Mesenteric fat pad (tissue), 1 donor: ENCODE results near the gene DLG1. TPM values are rescaled to one million over a fixed set of nuclear protein-coding genes. Genes with fewer than 3 reads are reported as not detected.

ENCODE experiments used
- DNase-seq: peaks from one replicate; pipeline ENCODE4 v3.0.0-alpha.2; 2020; ENCODE audit warnings: low spot score
- total RNA-seq: library from RNA; stranded (reverse); fragmentation: NEBNext Ultra II Directional; extraction: Animal tissue kit (Norgen Biotek cat#: 25700); gene quantifications from one replicate; pipeline ENCODE4 v1.2.1, GENCODE V29; 2021
- donor health status: DM: yes; HTN: yes; CAD: no.

Gene DLG1
- total RNA-seq, 1 donor from 2014 or later, result 68.5 TPM

DNA sequence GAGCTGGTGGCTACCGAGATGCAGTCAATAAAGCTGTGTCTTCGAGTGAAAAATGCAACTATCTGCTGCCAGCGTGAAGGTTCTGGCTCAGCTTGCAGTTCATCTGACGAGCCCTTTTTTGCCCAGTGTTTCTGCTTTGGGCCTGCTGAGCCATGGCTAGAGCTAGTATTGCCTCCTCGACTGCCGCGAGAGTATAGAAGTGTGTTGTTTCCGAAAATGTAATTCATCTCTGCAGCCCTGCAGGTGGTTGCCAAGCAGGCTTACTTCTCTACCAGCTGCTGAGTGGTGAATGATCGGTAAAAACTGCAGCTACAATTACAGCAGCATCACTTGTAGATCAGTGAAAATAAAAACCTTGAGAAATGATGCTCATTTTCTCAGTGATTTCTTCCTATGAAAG is 114.8 kb downstream of the DLG1 start:
- DNase-seq, result no peak

DNA sequence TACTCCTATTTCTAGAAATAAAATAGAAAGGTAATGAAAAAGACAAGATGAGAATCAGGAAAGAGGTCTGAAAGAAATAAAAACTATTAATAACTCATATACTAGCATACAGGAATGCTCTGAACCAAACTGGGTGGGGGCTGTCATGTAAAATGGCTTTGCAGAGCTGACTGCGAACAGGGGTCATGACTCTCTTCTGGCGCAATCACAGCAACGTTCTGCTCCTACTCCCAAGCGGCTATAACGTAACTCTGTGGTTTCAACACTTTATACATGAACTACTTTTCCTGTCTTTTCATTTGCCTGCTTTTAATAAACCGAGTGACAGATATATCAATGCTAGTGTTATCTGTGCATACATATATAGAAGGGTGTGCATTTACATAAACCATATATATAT is 116.7 kb downstream of the DLG1 start:
- no peak for DNase-seq

DNA sequence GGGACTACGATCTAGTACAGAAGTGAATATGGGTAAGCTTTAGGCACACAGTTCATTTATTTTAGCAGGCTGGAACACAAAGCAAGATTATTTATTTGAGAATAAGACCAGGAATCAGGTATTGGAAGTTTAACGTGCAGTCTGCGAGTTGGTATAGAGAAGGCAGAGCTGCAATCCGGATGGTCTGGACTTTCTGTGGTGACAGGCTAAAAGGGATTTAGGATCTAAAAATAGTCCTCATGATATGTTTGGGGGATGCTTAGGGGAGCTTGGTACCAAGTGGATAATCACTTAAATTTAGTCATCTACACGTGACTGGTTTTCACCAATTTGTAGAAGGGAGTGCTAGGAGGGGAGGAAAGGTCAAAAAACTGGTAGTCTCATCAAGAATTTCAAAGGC is 119.4 kb downstream of the DLG1 start:
- DNase-seq, result no peak

DNA sequence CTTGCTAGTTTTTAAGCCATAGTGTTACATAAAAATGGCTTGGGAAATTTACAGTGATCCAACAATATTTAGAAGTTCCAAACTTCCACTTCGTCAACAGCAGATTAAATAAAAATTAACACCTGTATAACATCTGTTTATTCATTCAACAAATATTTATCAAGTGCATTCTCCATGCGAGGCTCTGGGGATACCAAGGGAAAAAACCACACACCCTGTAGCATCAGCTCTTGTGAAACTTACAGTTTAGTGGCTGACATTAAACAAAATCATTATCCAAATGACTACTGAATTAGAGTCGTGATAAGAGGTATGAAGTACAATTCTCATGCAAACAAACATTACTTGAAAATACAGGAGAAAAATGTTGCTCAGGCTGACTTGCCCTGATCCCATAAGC is 122.9 kb downstream of the DLG1 start:
- DNase-seq, result no peak

DNA sequence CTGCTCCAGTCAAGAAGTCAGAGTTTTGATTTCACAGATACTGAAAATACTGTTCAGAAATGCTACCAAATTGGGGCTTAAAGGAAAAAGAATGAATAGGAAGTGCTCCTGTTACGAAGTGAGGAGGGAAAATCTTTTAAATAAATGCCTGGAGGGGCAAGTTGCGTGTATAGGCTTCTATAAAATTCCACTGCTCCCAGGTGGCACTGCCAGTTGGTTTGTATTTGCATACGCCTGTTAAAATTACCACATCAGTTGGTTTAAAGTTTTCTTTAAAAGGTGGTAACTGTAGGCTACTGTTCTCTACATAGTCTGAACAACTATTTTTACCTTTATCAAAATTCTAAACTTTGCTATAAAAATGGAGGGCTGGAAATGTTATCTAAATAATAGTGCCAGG is 123.5 kb downstream of the DLG1 start:
- DNase-seq, result no peak

DNA sequence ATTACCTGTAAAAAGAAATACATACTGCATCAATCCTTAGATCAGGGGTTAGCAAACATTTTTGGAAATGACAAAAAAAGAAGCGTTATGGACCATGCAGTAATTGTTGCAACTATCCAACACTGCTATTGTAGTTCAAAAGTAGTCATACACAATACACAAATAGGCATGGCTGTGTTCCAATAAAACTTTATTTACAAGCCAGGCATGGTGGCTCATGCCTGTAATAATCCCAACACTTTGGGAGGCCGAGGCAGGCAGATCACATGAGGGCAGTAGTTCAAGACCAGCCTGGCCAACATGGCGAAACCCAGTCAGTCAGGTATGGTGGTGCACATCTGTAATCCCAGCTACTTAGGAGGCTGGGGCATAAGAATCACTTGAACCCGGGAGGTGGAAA is 124.8 kb downstream of the DLG1 start:
- no peak for DNase-seq

DNA sequence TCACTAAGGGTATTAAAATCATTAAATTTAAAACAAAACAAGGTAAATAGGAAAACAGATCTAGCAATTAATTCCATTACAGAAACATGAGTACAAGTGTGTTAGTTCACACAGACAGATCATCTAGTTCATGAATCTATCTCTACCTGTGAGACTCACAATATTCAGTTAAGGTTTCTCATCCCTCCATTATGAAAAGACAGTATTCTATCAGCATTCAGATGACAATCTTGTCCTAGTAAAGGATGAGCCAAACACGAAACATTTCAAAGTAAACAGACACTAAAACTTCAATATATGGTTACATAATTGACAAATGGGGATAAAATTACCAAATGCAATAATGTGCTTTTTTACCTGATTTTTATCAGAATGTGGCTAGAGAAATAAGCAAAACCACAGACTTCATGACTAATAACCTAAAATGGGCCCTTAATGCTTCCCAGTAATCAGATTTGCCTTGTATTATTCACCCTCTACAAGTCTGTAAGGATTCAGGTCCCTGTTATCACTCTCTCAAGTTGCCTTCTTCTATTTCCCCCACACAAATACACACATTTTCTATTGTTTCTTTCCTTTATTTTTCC is 126.8 kb downstream of the DLG1 start:
- DNase-seq, result no peak

DNA sequence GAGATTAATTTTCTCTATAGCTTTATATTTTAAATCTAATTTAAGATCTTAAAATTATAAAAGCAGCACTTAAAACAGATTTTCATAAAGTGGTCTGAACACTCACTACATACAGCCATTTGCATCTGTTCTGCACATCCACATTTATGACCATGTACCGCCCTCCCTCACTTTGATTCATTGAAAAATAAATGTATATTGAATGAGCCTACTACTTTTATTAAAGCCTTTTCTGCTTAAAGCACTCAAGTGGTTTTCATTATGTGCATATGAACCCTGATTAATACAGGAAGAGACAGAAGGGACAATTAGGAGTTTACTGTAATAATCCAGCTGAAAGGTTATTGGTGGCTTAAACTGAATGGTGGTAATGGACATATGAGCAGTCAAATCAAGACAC is 129.4 kb downstream of the DLG1 start:
- no peak for DNase-seq

DNA sequence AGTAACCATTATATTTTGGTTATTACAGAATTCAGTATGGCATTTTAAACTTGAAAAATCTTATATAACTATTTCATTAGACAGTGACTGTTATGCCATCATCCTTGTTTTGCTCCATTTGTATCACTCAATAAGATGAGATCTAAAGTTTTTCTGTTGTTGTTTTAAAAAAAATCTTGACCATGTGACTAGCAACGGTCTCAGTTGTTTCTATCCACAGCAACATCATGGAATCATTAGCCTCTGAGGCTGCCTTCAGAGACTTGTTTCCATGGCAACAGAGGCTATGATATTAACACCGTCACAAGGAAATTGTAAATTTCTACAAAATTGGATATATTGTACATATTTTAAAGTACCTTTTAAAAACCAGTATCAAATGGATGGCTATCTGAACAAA is 129.8 kb downstream of the DLG1 start:
- DNase-seq, result no peak

DNA sequence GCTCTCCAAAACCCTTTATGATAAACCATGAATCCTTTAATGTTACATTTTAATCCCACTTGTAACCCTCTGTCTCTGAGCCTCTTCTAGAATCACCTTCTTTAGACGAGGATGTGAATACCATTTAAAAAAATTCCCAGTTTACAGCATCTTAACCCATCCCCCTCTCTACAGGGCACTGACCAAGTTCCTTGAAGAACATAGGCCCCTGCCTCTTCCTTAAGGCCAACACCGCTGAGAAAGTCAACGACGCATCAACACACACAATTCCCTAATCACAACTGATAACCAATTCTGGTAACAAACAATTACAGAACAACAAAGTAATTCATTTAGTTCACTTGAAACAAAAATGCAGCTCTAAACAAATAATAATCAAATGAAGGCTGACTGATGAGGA is 130.3 kb downstream of the DLG1 start:
- no peak for DNase-seq

DNA sequence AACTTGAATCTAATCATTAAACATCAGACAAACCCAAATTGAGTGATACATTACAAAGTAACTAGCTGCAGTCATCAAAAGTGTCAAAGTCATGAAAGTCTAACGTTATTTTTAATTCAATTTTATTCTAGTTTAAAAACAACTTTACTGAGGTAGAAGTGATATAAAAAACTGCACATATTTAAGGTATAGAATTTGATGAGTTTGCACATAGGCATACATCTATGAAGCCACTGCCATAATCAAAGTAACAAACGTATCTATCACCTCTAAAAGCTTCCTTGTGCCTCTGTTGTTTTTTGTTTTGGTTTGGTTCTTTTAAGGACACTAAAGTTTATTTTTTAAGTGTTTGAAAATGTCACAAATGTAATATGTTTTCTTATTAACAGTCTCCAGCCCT is 130.9 kb downstream of the DLG1 start:
- DNase-seq, result no peak

DNA sequence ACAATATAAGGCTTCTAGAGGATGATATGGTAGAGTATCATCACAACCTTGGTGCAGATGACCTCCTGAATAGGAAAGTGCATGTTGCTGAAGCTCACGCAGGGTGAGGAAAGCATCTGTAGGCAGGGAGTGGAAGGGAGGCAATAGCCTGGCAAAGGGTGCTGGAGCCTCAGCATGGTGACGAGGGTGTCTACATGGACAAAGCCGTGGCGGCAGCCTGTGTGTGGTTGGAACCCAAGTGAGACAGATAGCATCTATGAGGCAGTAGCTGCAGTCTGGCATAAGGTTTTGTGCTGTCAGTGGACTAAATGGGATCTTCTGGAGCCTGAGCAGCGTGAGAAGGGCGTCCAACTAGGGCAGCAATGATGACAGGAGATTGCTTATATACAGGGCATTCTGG is 132.5 kb downstream of the DLG1 start:
- no peak for DNase-seq

DNA sequence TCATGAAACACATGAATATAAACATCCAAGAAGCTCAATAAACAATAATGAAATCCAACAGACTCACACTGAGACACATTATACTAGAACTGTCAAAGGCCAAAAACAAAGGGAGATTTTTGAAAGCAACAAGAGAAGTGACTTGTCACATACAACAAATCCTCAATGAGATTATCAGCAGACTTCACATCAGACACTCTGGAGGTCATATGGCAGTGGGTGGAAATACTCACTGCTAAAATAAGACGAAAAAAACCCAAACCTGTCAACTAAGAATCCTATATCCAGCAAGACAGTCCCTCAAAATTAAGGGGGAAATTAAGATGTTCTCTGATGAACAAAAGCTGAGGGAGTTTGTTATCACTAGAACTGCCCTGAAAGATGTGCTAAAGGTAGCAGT is 143.4 kb downstream of the DLG1 start:
- no peak for DNase-seq

DNA sequence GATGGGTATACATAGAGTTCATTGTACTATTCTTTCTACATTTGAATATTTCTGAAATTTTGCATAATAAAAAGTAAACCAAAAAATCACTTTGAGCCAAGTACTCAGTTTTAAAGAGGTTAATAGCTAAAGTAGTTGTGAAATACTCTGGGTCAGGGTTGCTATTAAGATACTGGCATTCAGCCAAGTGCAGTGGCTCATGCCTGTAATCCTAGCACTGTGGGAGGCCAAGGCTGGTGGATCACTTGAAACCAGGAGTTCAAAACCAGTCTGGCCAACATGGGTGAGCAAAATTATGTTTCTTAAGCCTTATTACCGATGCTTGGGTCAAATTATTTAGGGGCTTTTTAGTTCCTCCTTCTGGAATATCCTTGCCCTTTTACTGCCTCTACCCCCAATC is 146.8 kb downstream of the DLG1 start:
- DNase-seq, result no peak

DNA sequence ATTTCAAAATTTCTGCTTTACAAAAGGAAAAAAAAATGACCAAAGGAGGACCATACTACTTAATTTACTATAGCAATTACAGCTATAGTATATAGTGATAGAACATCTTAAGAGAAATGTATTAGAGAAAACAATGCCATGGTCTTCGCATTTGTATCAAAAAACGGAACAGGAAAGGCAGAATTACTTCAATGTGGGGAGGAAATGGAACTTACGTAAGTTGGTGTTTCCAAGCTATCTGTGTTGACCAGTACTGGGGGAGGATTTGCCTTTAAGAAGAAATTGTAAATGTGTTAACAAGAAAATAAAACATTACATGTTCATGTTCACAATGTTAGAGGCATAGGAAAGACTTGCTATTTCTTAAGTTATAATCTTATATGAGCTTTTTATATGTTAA is 148.9 kb downstream of the DLG1 start:
- no peak for DNase-seq

DNA sequence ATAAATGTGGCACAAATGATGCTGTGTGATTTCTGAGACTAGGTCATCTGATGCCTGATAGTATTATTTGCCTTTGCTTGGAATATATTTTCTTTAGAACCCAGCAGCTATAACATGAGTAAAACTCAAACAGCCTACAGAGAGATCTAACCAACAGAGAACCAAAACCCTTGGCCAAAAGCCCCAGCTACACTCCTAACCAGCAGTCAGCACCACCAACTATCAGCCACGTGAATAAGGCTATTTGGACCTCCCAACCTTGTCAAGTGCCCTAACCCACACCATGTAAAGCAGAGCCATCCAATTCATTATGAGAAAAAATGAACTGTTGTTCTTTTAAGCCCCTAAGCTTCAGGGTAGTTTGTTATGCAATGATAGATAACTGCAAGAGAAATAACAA is 154.2 kb downstream of the DLG1 start:
- no peak for DNase-seq

DNA sequence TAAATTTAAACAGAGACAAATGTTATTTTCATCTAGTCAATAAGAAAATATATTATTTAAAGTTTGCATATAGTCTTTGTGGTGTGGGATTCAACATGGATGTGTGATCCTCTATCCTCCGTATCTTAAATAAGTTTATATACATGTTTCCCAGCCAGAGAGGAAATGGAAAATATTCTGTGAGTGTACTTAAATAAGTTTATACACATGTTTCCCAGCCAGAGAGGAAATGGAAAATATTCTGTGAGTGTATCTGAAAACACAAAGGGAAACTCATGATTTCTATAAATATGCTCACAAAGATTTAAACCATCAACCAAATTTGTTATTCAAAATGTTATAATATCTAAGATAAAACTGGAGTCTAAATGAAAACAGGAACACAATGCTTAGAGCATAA is 158.8 kb downstream of the DLG1 start:
- DNase-seq, result no peak

DNA sequence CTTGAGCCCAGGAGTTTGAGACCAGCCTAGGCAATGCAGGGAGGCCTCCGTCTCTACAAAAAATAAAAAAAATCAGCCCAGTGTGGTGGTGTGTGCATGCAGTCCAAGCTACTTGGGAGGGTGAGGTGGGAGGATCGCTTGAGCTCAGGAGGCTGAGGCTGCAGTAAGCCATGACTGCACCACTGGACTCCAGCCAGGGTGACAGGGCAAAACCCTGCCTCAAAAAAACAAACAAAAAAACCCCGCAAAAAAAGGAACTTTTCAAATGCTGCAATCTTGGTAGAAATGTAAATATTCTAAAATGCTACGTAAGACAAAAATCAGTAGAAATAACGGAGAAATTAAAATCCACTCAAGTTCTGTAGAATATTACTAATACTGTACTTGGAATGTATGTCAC is 160.7 kb downstream of the DLG1 start:
- no peak for DNase-seq

DNA sequence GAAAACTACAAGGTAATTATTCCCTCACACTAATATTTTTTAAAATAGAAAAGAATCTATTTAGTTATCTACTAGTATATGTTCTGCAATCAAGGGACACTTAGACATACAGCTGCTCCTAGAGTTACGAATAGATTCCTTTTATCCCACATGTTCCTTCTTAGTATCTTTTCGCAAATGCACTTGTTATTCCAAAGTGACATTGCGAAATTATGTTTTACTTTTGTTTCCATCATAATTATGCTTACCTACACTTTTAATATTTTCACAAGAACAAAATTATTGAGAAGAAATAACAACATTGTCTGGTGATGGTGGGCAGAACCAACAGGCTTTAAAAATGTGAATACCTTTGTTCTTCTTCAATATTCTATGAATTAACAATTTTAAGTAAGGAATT is 161.7 kb downstream of the DLG1 start:
- DNase-seq, result no peak

DNA sequence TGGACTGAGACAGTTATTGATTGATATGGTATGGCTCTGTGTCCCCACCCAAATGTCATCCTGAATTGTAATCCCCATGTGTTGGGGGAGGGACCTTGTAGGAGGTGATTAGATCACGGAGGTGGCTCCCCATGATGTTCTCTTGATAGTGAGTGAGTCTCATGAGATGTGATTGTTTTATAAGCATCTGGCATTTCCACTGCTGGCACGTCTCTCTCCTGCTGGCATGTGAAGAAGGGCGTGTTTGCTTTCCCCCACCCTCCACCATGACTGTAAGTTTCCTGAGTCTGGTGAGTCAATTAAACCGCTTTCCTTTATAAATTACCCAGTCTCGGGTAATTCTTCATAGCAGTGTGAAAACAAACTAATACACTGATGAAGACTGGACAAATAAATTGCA is 163.2 kb downstream of the DLG1 start:
- DNase-seq, result no peak

DNA sequence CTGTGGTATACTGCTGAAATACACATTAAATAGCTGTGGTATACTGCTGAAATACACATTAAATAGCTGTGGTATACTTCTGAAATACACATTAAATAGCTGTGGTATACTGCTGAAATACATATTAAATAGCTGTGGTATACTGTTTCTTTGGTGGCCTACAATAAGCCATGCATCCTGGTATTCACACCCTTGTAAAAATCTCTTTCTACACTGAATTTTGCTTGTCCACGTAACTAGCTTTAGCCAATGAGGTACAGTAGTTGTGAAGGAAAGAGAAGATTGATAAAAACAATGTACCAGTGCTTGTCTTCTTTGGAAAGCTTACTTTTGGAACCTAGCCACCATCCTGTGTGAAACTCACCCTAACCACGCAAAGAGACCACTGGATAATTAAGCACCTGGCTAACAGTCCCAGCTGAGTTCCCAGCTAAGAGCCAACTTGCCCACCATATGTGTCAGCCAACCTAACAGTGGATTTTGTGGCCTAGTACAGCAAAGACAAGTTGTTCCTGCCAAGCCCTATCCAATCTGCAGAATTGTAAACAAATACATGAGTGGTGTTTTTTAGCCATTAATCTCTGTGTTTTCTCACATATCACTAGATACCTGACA is 165.4 kb downstream of the DLG1 start:
- no peak for DNase-seq

DNA sequence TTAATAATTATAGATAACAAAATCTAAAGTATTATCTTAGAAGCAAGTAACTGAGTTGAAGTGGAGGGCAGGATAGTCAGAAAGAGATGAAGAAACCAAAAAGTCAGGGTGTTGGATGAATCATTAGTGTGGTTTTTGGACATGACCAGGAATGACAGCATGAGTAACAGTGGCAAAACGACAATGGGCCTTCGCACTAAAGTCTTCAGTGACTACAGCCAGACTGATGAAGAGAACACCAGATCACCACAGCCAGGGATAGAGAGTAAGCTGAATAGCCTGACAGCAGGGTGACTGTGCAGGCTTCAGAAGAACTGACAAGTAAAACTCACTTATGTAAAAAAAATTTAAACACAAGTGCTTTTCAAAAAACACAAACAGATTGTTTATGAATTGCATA is 172.8 kb downstream of the DLG1 start:
- DNase-seq, result no peak

DNA sequence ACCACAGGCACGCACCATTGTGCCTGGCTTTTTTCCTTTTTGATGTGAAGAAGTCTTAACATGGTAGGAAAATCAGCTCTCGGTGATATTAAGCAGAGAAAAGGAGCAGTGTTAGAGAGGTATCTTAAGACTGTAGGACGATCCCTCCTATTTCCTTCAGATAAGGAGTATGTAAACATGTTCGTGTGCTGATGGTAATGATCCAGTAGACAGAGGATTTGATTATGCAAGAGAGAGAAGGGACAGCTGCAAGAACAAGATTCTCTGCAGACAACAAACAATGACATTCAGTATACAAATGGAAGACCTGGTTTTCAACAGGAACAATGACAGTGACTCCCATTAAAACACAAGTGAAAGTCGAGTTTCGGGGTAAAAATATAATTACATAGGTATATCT is 173.7 kb downstream of the DLG1 start:
- no peak for DNase-seq

DNA sequence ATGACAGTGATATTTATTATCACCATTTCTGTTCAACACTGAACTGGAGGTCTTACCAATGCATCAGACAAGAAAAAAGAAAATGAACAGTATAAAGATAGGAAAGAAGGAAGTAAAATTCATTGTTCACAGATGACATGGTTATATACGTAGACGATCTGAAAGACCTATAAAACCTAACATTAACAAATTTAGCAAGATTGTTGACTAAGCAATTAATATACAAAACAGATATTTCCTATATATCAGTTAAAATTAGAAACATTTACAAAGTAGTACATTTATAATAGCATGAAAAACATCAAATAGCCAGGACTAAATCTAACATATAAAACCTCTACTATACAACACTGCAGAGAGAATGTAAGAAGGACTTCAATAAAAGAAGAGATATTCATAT is 176.0 kb downstream of the DLG1 start:
- DNase-seq, result no peak
